OCI-LY3 (cell line): ENCODE results near the gene TFEB.

Experiments
- CTCF ChIP-seq: fragments of 200-600, 300-600 bp; sonication (generic); IDR thresholded peaks from 2 replicates; pipeline ENCODE4 v1.5.1; 2014; ENCODE audit warnings: antibody characterized with exemption, low read length, low read depth
- EZH2phosphoT487 ChIP-seq: fragments of 200-600 bp; shearing (Covaris generic); IDR thresholded peaks from 2 replicates; pipeline ENCODE4 v1.6.1; 2018; ENCODE audit warnings: antibody characterized with exemption, mixed run types, low read depth

- TF ChIP-seq CTCF (no peak), EZH2phosphoT487 (no peak)
Observed at GRCh38 chr6:41784581-41785171, 49.3 kb upstream of the TFEB start.
